Activated T-helper 1 cell treated with anti-CD3 and anti-CD28 coated beads, Interleukin-2, amount 50 U/mL, for 16 hours (primary cell): Measurements from ENCODE around the gene LYPD5.
"Not testable (repeated sequence)": the region's sequence is repeated elsewhere in the genome, so short reads cannot be mapped to it uniquely, and the experiment has no call there.

Experiments
- DNase-seq, 2 donors: peaks; one replicate each; pipeline ENCODE4 v3.0.0-alpha.2; 2020; ENCODE audit warnings: low read depth in 1 of 2, low spot score in 1 of 2

Gene LYPD5

DNA sequence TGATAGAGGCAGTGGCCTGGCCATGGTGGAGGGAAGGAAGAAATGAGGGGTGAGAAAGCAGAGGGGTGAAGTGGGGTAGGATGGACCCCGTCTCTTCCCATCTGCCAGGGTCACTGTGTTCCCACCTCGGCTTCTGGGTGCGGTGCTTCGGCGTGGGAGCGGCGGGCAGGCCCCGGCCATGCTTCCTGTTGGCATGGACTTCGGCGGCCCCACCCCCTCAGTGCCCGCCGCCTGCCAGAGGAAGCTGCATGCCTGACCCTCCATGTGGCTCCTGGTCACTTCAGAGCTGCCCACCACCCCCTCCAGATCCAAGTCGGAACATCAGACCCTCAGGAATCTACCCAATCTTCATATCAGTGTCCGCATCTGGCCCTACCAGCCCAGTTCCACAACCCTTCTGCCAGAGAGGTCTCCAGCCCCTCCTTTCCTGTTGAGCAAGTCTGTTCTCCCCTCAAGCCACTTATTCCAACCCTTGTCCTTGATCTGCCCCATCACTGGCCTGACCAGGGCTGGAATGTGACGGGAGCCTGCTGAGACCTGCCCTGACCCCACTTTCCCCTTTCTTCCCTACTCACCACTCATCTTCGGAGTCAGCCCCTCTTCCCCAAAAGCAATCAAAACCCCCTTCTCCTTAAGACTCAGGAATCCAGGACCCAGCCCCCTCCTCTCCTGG is 23.0 kb downstream of the LYPD5 start:
- DNase-seq, result no peak

DNA sequence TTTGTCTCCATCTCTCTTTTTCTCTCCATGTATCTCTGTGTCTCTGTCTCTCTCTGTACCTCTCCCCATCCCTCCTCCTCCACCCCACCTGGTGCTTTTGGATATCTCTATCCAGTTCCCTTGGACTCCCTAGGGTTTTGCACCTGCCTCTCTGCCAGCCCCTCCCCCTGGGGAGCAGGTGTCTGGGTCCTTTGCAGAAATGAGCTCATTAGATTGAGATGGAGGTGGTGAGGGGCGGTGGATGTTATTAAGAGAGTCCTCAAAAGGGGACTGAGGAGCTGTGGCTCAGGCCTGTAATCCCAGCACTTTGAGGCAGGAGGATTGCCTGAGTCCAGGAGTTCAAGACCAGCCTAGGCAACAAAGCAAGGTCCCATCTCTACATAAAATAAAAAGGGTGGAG is 23.6 kb downstream of the LYPD5 start:
- no peak for DNase-seq

DNA sequence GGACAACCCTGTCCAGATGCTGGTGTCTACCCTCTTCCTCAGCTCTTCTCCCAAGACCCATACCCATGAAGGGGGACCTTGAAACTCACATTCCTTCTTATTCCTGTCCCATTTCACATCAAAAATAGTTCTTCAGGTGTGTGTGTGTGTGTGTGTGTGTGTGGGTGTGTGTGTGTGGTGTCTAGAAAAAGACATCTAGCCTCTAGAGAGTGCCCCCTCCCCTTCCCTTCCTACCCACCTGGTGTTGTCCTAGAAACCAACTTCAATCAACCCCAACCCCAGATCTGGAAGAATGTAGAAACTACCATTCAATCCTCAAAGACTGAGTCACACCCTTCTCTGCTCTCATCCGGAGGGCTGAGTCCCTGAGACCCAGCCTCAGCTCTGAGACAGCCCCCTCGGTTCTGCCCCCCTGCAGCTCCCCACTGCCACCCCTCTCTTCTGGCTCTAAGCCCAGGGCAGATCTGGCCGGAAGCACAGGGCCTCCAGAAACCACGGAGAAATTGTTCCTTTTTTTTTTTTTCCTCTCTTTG is 25.0 kb downstream of the LYPD5 start:
- no peak for DNase-seq

DNA sequence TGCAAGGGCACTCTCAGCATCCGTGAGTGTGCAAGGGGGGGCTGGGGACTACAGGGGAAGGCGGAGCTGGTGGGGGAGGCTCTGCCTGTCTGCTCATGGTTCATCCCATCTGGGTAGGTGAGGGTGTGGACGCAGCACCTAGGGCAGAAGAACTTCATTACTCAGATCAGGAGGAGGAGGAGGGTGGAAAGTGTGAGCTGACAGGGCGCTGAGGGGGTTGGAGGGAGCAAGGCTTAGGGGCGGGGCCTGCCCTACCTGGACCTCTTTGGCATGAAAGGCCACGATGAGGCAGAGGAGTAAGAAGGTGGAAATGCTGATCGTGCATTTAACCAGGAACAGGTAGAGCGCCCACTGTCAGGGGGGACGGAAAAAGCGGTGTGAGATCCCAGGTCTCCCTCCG is 26.0 kb downstream of the LYPD5 start:
- peak in 1 of 2 donors; percentile 39 for DNase-seq

DNA sequence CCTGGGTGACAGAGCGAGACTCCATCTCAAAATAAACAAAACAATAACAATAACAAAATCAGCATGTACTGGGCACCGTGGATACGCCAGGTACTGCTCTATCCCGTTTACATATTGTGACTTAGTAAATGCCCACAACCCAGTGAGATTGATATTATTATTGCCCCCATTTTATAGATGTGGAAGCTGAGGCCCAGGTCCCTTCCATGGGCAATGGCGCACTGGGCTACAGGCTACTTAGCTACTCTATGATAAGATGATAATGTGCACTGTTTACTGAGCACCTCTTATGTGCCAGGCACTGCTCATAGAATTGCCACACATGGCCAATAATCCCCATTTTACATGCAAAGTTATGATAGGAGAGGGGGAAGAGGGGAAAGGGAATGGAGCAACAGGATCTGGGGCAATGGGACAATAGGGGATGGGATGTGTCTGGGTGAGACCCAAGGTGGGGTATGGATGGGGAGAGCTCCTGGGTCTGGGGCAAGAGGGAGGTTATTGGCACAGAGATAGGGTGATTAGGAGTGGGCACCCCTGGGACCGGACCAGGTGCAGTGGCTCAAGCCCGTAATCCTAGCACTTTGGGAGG is 26.9 kb downstream of the LYPD5 start:
- DNase-seq, result no peak

DNA sequence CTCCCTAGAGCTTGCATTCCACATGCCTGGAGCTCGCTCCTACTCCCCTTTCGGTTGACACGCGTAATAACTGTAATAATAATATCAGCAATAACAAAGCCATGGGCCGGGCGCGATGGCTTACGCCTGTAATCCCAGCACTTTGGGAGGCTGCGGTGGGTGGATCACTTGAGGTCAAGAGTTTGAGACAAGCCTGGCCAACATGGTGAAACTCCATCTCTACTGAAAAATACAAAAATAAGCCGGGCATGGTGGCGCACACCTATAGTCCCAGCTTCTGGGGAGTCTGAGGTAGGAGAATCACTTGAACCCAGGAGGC is 27.3 kb downstream of the LYPD5 start:
- not testable (repeated sequence) for DNase-seq

DNA sequence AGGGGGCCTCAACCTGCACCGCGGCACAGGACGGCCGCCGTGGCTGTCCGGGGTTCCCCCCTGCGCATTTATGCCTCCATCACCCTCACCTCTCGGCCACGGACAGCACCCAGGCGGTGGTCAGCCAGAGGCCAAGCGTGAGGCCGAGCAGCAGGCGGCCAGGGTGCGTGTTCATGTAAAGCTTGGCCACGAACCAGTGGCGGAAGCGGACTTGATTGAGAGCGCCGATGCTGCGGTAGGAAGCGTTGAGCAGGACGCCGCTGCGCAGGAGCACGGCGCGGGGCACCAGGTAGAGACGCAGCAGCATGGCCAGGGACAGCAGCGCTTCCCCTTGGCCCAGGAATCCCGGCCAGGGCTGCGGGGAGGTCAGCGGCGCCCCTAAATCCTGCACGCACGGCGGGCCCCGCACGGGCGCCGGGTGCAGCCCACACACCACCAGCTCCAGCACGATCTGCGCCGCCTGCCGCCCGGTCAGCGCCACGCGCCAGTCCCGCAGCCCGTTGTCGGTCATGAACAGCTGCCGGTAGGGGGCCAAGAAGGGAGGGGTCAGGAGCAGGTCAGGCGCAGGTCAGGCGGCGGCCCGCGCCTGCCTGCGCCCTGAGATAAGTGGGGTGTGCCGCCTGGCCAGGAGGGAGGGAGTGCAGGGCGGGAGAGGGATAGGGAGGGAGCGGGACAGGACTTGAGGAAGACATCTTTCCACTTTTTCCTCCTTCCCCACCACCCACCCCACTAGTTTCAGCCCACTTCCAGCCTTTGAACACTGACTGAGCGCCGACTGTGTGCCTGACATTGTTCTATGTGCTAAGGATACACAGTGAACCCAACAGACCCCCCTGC is 27.9 kb downstream of the LYPD5 start:
- DNase-seq, result no peak

DNA sequence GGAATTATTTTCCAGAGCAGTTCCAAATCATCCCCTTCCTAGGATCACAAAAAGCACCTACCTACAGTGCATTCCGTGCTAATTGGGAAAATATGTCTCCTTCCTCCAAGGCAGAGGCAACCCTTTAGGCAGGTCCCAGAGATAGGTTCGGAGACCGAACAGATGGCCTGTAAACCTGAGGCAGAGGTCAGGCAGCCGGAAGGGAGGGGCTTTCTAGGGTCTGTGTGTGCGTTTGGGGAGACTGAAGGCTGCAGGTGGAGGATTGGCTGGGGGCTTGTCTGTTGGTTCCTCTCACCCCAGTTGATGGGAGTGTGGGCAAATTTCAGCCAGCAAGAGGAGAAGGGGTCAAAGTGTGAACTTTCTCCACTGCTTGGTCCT is 28.5 kb downstream of the LYPD5 start:
- no peak for DNase-seq

DNA sequence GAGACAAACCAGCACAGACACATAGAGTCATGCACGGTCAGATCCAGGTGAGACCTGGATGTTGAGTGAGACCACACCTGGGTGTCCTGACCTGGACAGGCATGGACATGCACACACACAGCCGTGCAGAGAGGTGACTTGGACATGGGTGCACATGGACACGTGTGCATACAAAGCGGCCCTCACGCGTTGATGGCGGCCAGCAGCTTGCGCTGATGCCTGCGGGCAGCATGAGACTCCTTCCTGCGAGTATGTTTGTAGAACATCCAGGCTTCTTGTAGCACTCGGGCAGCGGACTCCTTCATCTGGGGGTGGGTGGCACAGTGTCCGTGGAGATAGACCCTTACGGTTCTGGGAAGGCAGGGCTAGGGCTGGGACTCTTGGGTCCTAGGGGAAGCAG is 33.0 kb downstream of the LYPD5 start:
- no peak for DNase-seq

DNA sequence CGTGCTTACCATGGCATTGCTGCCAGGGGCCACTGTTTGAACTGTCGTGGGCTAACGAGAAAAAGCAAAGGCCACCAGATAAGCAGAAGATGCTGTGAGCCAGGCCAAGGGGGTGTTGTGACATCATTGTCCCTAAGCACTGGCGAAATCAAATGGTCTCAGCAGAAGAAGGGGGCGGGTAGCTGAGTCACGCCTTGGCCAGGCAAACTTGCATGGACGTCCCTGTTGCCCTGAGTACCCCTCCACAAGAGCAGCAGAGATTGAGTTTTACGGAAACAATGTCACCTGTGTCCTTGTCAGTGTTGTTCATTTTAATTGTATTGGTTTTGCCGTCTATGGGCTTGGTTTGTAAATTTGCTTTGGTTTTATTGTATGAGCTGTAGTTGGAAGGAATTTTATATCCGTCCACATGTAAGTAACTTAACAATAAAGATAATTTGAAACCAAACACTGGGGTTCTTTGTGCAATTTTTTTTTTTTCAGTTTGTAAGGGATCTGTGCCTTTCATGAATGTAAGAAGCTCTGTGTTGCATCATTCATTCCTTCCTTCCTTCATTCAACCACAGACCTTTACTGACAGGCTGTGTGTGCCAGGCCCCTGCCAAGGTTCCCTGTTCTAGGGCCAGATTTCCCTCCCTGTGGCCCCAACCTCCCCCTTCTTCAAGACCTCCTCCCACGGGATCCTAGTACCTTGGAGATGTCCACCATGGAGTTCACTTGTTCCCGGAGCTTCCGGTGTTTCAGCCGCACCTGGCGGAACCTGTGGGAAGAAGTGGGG is 33.8 kb downstream of the LYPD5 start:
- DNase-seq, result no peak

DNA sequence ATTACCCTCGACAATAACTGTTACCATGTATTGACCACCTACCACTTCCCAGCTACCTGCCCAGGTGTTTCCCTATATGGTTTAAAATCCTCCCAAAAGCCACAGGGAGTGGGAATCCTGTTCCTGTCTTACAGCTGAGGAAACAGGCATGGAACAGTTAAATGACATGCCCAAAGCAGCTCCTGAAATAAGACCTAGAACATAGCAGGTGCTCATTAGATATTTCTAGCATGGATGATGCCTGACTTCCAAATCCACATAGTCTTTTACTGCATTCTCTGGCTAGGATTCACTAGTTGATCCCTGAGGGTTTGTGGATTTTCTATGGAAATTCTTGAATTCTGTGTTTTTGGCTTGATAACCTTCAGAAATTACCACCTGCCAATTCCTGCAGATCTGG is 34.4 kb downstream of the LYPD5 start:
- DNase-seq, result no peak

DNA sequence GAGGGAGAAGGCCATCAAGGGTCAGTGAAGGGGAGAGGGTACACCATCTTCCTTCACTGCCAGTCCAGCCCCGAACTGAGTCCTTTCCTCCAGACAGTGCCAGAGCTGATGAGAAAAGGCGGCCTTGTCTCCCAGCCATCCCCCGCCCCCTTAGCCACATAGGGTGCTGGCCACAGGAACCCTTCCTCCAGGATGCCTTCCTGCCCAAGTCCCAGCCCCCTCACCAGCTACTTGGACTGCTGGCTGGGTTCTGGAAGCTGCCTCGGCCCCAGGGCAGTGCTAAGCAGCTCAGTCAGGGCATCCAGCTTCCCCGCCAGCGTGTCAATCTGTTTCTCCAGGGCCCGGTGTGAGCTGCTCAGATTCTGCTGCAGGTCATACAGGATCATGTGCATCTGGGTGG is 34.9 kb downstream of the LYPD5 start:
- DNase-seq, result no peak

DNA sequence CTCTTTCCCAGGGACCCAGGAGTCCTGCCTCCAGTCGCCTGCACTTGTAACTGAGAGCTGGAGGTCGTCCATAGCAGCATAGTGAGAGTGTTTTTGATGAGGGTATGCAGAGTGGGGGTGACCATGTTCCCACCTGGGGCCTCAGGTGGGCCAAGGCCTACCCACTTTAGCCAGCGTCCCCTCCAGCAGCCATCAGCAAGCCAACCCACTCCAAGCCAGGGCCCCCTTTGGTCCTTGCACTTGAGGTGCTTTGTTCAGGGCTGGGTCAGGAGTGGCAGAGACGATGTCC is 35.5 kb downstream of the LYPD5 start:
- no peak for DNase-seq

DNA sequence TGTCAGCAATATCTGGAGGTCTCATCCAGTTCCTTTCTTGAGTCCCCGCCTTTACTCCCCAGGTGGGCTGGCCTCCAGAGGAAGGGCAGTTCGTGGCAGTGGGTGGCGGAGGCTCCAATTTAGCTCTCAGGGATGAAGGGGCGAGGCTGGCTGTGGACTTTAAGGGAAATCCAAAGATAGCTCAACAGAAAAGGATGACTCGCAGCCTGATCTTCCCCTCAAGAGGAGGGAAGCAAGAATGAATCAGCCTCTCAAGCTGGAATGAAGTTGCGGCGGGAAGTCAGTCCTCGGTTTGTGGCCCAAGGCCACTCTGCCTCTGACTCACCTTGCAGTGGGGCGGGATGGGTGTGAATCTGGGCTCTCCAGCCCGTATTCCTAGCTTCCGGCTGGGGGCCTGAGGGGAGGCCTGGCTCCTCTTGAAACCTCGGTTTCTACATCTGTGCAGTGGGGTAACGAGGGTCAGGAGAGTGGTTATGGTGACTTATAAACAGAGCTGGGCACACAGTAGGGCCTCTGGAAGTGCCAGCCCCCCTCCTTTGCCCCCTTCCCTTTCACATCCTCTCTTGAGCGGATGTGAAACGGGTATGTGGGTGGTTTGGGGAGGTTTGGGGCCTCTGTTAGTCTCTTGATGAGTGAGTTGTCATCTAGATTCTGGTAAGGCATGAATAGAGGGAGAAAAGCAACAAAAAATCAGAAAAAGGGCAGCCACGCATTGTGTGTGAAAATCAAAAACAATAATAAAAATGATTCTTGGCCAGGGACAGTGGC is 37.0 kb downstream of the LYPD5 start:
- peak; percentile 51 to 67 for DNase-seq

DNA sequence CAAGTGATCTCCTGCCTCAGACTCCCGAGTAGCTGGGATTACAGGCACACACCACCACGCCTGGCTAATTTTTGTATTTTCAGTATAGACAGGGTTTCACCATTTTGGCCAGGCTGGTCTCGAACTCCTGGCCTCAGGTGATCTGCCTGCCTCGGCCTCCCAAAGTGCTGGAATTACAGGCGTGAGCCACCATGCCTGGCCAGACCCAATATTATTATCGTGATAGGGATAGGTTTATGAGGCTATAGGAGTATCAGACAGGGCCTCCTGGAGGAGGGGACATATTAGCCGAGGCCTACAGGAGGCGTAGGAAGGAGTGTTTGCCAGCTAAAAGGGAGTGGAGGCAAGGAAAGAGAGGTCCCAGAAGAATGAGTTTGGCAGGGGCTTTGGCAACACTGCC is 37.6 kb downstream of the LYPD5 start:
- DNase-seq, result not testable (repeated sequence)

DNA sequence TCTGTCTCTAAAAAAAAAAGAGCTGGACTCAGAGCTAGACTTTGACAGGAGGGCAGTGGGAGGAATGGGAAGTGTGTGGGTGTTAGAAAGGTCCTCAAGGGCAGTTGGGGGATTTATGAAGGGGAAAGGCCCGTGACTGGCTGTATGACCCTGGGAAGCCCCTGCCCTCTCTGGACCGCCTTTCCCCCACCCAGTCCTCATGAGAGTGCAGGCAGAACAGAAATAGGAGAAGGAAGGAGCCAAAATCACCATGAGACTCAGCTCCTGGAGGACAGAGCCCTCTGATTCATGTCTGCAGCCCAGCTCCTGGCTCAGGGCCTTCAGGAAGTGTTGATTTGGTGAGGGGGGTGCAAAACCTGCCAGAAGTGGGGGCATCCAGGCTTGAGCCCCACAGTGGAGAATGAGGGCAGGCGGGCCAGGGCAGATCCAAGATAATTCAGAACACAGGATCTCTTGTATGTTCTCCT is 38.7 kb downstream of the LYPD5 start:
- no peak for DNase-seq

DNA sequence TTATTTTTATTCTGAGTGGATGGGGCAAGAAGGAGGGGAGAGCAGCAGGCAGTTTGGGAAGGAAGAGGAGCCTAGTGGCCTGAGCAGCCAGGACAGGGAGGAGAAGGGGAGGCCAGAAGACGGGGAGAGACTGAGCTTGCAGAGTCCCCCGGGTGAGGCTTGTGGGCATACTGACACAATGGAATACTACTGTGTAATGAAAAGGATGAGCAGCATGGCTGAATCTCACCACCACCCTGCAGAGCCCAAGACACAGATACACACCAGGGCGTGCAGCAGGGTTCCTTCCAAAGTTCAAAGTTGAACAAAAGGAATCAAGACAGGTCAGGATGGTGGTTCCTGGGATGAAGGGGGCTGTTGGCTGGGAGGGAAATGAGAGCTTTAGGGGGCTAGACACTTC is 39.4 kb downstream of the LYPD5 start:
- no peak for DNase-seq

DNA sequence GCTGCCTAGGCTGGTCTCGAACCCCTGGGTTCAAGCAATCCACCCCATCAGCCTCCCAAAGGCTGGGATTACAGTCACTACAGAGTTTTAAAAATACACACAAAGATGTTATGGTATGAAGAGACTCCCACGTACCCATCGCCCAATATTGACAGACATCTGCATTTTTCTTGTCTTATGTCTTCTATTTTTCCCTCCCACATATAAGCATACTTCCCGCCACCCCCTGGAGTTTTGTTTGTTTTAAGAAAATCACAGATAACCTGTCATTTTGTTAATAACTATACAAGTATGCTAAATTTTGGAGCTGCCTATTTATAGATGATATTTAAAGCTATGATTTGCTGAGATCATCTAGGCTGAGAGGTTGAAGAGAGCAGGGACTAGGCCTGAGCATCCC is 41.3 kb downstream of the LYPD5 start:
- no peak for DNase-seq

DNA sequence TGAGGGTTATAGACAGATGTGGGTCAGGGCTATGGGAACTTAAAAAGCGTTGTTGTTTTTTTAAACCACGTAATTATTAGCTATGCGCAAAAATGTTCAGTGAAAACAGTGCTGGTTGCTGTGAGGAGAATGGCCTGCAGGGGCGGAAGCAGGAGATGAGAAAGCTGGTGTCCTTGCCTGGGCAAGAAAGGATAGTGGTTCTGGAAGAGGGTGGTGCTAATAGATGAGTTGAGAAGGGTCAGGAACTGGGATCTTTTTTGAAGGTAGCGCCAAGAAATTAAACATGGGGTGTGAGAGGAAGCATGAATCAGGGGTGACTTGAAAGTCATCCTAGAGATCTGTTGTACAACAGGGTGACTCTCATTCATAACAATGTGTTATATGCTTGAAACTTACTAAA is 42.7 kb downstream of the LYPD5 start:
- DNase-seq, result no peak

DNA sequence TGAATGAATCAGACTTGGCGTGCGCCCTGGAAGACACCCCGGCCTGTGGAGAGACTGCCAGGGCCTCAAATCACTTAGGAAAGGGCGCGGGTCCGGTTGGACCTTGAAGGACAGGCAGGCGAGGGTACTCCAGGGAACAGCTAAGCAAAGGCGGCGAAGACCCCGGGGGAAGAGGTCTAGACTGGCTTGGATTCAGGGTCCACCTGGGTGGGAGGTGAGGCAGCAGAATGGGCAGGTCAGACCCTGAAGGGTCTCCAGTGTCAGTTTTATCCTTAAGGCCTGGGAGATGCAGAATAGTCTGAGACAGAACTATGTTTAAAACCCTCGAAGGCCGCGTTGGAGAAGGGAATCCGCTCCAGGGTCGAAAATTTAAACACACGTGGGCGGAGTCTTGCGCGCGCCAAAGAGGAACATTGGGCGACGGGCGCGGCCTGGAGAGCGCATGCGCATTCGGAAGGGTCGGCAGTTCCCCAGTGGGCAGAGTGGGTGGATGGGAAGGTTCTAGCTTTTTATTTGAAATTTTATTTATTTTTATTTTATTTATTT is 46.9 kb downstream of the LYPD5 start:
- peak; percentile 49 to 65 for DNase-seq
